ENCODE data around the gene PLEKHA7. TPM values are rescaled to one million over a fixed set of nuclear protein-coding genes. Genes with fewer than 3 reads are reported as not detected.
A peak's percentile ranks its signal among the peaks of the same experiment; 100 is the strongest.
"Not testable (repeated sequence)": the region's sequence is repeated elsewhere in the genome, so short reads cannot be mapped to it uniquely, and the experiment has no call there.

Gene PLEKHA7
- total RNA-seq (2014; rRNA removed; shearing (Covaris generic)) (0.43 TPM in 1 of 2 replicates, not detected in the other), polyA plus RNA-seq (2016; fragmentation: Nextera tagmentation; extraction: Ambion mirVana) (0.43 TPM in 1 of 2 replicates, not detected in the other)

- 3 to 4% methylated on average over 9 to 41 of the region's 76 CpGs for WGBS, 2 experiments (ENCODE audit: low coverage in 1 of 2, low lambda C conversion rate in 2 of 2, missing lambda C conversion rate in 2 of 2)
- in situ Hi-C loops (cut with MboI): no loop called here
- H3F3A ChIP-seq (ENCODE audit: insufficient read depth): no peaks in the 10 kb centered on the region
- H3K9me3 ChIP-seq (ENCODE audit: low read depth): no peaks in the 10 kb centered on the region
- no peaks in the 10 kb centered on the region for H3K79me2 ChIP-seq (ENCODE audit: insufficient read depth)
- peak within 1 kb of the TSS; percentile 41 for H3K4me2 ChIP-seq (ENCODE audit: unreplicated experiment)
- peak within 1 kb of the TSS; percentile 55 for H3K4me3 ChIP-seq
- no peak within 1 kb of the TSS for H3K9ac ChIP-seq
- TF ChIP-seq EZH2phosphoT487 (IDR thresholded peaks at IDR 0.05; ENCODE audit: insufficient read depth, low read depth): no peak
- TF ChIP-seq EZH2 (IDR thresholded peaks at IDR 0.05; ENCODE audit: insufficient read depth, poor library complexity, severe bottlenecking): no peak
- peak; percentile 14 for DNase-seq
- H4K20me1 ChIP-seq (ENCODE audit: insufficient read depth): no peaks in the 10 kb centered on the region
- no peaks in the 10 kb centered on the region for H3K4me1 ChIP-seq (ENCODE audit: insufficient read depth)
- H3K27me3 ChIP-seq (replicated peaks; ENCODE audit: insufficient read depth): peaks cover 29% of the 10 kb centered on the region
- H3K9me2 ChIP-seq (ENCODE audit: insufficient read depth): no peaks in the 10 kb centered on the region
- H2AFZ ChIP-seq: peak within 1 kb of the TSS; percentile 48; the same call in 1 of the 2 replicates
- no peaks in the 10 kb centered on the region for H3K36me3 ChIP-seq (ENCODE audit: low read depth)
- H3K27ac ChIP-seq: no peak within 1 kb of the TSS
Observed at GRCh38 chr11:17014321-17014832, at the start of gene PLEKHA7. PLEKHA7 (minus strand) TSS chr11:17014414; CDS start chr11:17014401, 13 bp downstream.

GRCh38 chr11:17063171-17064002, 49.2 kb upstream of the PLEKHA7 start:
- no peaks in the 10 kb centered on the region for H3K4me1 ChIP-seq (ENCODE audit: insufficient read depth)
- 72 to 80% methylated on average over 4 of the region's 4 CpGs for WGBS, 2 experiments (ENCODE audit: low coverage in 1 of 2, low lambda C conversion rate in 2 of 2, missing lambda C conversion rate in 2 of 2)
- in situ Hi-C loops (cut with MboI): loop anchor here (10.0 kb wide), 2 partner anchors 119 to 279 kb away; no protein-coding TSS in a partner anchor

GRCh38 chr11:17051146-17051545, 36.9 kb upstream of the PLEKHA7 start:
- H3F3A ChIP-seq (ENCODE audit: insufficient read depth); H3K27me3 ChIP-seq (replicated peaks; ENCODE audit: insufficient read depth); H3K9me2 ChIP-seq (ENCODE audit: insufficient read depth); H3K27ac ChIP-seq; in situ Hi-C loops (cut with MboI); H3K36me3 ChIP-seq (ENCODE audit: low read depth); H2AFZ ChIP-seq; H3K9me3 ChIP-seq (ENCODE audit: low read depth); H3K9ac ChIP-seq; H3K4me2 ChIP-seq (ENCODE audit: unreplicated experiment); H4K20me1 ChIP-seq (ENCODE audit: insufficient read depth); DNase-seq; H3K4me1 ChIP-seq (ENCODE audit: insufficient read depth); H3K4me3 ChIP-seq; H3K79me2 ChIP-seq (ENCODE audit: insufficient read depth): not testable (repeated sequence)
- 95 to 96% methylated on average over 19 of the region's 27 CpGs for WGBS, 2 experiments (ENCODE audit: low coverage in 1 of 2, low lambda C conversion rate in 2 of 2, missing lambda C conversion rate in 2 of 2)

More at GRCh38 chr11:17063171-17064002, 49.2 kb upstream of the PLEKHA7 start:
- H3K36me3 ChIP-seq (ENCODE audit: low read depth): no peaks in the 10 kb centered on the region
- H3K79me2 ChIP-seq (ENCODE audit: insufficient read depth): no peaks in the 10 kb centered on the region
- H3K9me3 ChIP-seq (ENCODE audit: low read depth): no peaks in the 10 kb centered on the region
- no peaks in the 10 kb centered on the region for H3F3A ChIP-seq (ENCODE audit: insufficient read depth)
- H3K9me2 ChIP-seq (ENCODE audit: insufficient read depth): no peaks in the 10 kb centered on the region
- no peak for TF ChIP-seq EZH2 (IDR thresholded peaks at IDR 0.05; ENCODE audit: insufficient read depth, poor library complexity, severe bottlenecking)
- TF ChIP-seq EZH2phosphoT487 (IDR thresholded peaks at IDR 0.05; ENCODE audit: insufficient read depth, low read depth): no peak
- no peak overlapping the region for H3K4me3 ChIP-seq
- peak; percentile 63 for DNase-seq
- no peaks in the 10 kb centered on the region for H4K20me1 ChIP-seq (ENCODE audit: insufficient read depth)
- H3K27me3 ChIP-seq (replicated peaks; ENCODE audit: insufficient read depth): no peaks in the 10 kb centered on the region
- H2AFZ ChIP-seq: no peak overlapping the region
- no peak overlapping the region for H3K9ac ChIP-seq
- H3K4me2 ChIP-seq (ENCODE audit: unreplicated experiment): no peak overlapping the region
- no peak overlapping the region for H3K27ac ChIP-seq

GRCh38 chr11:17048491-17048890, 34.3 kb upstream of the PLEKHA7 start:
- 79 to 81% methylated on average over 4 of the region's 4 CpGs for WGBS, 2 experiments (ENCODE audit: low coverage in 1 of 2, low lambda C conversion rate in 2 of 2, missing lambda C conversion rate in 2 of 2)
- H3K9ac ChIP-seq; H3K4me1 ChIP-seq (ENCODE audit: insufficient read depth); H3K79me2 ChIP-seq (ENCODE audit: insufficient read depth); DNase-seq; H3K27ac ChIP-seq; H3K27me3 ChIP-seq (replicated peaks; ENCODE audit: insufficient read depth); H3K4me3 ChIP-seq; H4K20me1 ChIP-seq (ENCODE audit: insufficient read depth); H3F3A ChIP-seq (ENCODE audit: insufficient read depth); in situ Hi-C loops (cut with MboI); H3K4me2 ChIP-seq (ENCODE audit: unreplicated experiment); H3K36me3 ChIP-seq (ENCODE audit: low read depth); H3K9me3 ChIP-seq (ENCODE audit: low read depth); H2AFZ ChIP-seq; H3K9me2 ChIP-seq (ENCODE audit: insufficient read depth): not testable (repeated sequence)
